Sciatic nerve (tissue), 2 donors: Measurements from ENCODE around the gene MAEA. TPM values are rescaled to one million over a fixed set of nuclear protein-coding genes. Genes with fewer than 3 reads are reported as not detected.

Experiments used
- ATAC-seq: fragments of 200-7000 bp; cut with Tn5 transposase; one replicate; pipeline ENCODE4 v1.9.1; 2020; ENCODE audit warnings: mild to moderate bottlenecking, moderate library complexity
- DNase-seq: peaks from one replicate; pipeline ENCODE4 v3.0.0-alpha.2; 2020; ENCODE audit warnings: low spot score
- intact Hi-C: fragments of 100-400 bp; cut with DNase I; formaldehyde crosslinking; loops from one replicate; pipeline ENCODE4 v1.14.2; 2022
- total RNA-seq: library from RNA; stranded (reverse); fragmentation: NEBNext Ultra II Directional; extraction: Animal tissue kit (Norgen Biotek cat#: 25700); gene quantifications from one replicate; pipeline ENCODE4 v1.2.1, GENCODE V29; 2021
- donor health status: DM: no; HTN: no; CAD: no.
- donor health status: DM: no; HTN: no; CAD: no.

Gene MAEA
- total RNA-seq, 1 donor from 2014 or later, result 68.6 TPM

DNA sequence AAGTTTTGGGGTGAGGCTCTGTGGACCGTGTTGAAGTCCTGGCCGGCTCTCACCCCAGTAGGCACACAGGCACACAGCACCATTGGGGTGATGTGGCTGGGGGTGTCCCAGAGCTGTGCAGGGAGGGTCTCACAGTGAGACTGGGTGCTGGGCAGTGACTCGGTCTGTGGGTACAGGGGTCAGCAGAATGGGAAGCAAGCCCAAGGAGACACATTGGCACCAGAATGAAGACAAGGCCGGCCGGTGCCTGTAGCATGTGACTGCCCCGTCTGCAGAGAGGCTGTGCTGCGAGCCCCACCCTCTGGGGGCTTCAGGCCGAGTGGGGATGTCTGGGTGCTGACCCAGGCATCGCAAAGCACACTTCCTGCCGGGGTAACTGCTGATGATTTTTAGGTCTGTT, 5.2 kb downstream of the MAEA start:
- intact Hi-C loops, result no loop called here
- DNase-seq (peak; percentile 36), ATAC-seq (no peak)

DNA sequence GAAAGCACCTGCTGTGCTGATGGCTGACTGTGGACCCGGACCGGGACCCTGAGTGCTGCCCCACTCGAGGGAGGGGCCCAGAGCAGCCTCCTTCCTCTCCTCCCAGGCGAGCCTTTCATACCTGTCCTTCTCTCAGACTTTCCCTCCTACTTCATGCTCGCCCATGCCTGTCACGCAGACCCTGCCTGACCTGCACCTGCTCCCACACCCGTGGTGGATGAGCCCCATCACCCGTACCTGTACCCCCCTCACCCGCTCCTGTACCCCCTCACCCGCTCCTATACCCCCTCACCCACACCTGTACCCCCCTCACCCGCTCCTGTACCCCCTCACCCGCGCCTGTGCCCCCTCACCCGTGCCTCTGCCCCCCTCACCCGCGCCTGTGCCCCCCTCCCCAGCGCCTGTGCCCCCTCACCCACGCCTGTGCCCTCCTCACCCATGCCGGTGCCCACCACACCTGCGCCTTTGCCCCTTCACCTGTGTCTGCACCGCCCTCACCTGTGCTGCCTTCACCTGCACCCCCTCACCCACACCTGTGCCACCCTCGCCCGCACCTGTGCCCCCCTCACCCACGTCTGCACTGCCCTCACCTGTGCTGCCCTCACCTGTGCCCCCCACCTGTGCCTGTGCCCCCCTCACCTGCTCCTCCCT, 5.8 kb downstream of the MAEA start:
- DNase-seq (peak; percentile 51), ATAC-seq (no peak)
- intact Hi-C loops, result no loop called here

DNA sequence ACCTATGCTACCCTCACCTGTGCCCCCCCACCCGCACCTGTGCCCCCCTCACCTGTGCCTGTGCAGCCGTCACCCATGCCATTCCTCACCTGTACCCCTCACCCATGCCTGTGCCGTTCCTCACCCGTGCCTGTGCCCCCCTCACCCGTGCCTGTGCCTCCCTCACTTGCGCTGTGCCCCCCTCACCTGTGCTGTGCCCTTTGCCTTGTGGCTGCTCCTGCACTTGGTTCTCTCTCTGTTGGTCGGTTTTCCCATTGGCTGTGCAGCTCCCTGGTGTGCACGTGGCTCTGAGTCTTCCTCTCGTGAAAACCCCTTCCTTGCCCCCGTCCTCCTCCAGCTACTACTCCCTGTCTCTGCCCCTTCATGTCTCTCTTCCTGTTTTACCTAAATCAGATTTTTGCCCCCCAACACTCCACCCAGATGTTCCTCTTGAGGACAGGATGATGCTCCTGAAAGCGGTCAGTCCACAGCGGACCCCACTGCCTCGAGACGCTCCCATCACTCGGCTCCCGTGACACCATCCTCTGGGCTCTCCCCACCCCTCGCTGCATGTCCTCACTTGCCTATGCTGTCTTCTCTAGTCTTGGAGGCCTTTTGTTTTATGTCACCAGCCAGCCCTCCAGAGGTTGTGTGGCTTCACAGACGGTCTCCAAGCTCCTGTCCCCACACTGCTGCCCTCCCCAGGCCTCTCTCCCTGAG, 6.8 kb downstream of the MAEA start:
- ATAC-seq (no peak), DNase-seq (peak; percentile 45)
- intact Hi-C loops, result no loop called here

DNA sequence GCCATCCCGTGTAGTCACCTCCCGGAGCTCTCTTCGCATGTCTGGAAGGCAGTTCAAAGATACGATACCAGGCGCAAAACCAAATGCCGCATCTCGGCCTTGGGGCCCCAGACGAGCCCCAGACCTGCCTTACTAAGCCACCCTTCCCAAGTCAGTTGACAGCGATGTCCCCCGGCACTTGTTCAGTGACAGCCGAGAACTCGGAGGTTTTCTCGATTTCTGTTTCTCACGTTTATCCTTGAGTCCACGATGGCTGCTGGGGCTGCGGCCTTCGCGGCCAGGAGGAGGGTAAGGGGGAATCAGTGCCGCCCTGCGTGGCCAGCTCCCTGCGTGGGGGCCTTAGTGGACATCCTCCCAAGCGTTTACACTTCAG, 7.3 kb downstream of the MAEA start:
- peak; percentile 44 for DNase-seq

DNA sequence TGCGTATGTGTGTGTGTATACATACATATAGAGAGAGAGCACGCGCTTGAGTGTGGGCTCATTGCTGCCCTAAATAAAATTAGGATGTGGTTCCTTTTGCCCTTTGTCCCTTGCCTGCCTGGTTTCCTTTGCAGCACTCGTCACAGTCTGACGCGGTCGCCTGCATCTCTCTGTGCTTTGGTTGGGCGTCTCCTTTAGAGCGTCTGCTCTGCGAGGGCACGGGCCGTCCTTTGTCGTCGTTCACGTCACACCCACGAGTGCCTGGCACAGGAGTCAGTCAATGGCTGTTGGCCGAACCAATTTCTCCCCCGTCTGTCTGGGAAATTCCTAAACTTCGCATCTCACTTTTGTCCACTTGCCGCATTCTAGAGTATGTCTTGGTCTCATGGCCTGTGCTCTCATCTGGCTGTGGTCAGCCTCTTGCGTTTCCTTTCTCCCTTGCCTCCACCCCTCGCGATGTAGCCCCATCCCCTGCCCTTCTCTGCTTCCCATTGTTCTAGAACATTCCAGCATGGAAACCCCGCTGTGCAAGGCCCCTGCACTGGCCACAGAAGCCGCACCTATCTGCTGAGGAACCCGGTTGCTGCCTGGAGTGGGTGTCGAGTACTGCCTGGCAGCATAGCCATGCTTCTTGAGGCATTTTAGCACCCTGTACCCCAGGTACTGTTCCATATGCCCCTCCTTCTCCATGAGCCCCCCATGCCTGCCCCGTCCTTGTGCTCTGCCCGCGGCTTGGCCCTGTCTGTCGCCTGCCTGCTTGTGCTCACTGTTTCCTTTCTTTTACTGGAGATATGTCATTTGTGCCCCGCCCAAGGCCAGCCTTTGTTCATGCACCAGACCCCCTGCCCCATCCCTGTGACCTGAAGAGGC, 8.0 kb downstream of the MAEA start:
- intact Hi-C loops, result no loop called here
- ATAC-seq (no peak), DNase-seq (peak; percentile 38)

More for the DNA sequence above, 7.3 kb downstream of the MAEA start:
- no peak for ATAC-seq
- intact Hi-C loops, result no loop called here

DNA sequence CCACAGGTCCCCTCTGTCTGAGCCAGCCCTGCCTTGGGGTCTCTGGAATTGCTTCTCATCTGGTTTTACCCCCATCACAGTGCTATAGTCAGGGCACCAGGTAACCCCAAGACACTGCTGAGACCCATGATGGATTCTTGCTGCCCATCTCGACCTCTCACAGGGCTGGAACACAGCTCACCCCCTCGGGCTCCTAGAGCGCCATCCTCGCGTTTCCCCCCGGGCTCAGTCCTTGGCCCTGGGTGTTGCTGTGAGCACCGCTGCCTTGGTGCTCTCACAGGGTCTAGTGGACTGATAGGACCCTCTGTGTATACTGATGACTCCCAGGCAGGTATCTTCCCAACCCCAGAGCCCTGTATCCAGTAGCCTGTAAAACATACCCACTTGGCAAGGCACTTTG, 8.8 kb downstream of the MAEA start:
- no peak for ATAC-seq
- DNase-seq, result peak; percentile 26
- intact Hi-C loops, result no loop called here

DNA sequence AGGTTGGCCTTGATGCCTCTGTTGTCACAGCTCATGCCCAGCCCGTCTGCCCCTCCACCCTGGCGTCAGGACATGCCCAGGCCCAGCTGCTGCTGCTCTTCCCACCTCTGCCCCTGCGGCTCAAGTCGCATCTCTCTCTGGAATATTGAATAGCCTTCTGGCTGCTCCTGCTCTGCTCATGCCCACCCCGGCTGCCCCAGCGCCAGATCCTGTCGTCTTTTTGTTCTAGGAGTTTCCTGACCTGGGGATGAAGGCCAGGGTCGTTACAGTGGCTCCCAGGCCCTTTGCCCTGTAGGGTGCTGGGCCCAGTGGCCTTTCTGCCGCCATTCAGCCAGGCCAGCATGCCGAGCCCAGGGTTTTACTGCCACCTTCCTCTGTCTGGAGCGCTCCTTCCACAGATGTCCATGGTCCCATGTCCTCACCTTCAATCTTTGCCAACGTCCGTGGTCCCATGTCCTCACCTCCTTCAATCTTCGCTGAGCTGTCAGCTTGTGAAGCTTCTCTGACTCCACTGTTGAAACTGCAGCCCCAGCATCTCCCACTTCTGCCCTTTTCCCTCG, 9.7 kb downstream of the MAEA start:
- DNase-seq (peak; percentile 34), ATAC-seq (no peak)
- intact Hi-C loops, result no loop called here

DNA sequence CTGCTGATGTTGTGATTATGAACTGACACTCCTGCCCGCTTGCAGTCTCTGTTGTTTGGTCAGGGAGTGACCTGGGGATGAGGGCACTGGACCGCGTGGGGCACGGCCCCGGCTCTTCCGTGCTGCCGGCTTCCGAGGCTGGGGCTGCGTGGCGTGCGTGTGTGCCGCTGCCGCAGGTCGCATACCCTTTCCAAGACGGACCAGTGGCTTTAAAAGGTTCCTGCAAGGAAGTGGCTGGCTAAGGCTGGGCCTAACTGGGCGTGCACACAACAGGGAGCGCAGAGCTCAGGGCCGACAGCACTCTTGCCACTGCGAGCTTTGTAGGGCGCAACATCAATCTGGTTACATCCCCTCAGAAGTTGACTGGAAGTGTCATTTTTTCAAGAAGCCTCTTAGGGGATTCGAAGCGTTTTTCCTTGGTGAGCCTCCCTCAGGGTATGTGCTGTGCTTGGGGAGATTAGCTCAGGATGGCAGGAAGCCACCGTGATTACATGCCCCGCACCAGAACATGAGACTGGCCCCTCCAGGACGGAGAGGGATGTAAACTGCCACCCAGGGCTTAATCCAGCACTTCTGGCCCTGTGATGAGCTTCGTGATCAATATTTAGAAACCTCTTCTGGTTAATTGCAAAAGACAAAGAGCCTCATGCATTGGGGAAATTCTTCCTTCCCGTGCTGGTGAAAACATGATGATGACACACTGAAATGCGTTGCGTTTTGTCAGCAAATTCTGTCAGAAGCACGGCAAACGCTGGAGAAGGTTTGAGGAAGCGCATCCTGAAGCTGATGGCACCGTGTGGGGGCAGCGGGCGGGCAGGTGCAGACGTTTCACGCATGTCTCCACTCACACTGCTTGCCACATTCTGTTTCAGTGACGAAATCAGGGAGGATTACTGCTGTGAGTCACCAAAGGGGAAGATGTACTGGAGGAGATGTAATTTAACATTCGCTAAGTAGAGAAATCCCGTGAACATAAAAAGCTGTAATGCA, 11.1 kb downstream of the MAEA start:
- DNase-seq, result no peak
- ATAC-seq, result peak; percentile 71
- intact Hi-C loops, result no loop called here

DNA sequence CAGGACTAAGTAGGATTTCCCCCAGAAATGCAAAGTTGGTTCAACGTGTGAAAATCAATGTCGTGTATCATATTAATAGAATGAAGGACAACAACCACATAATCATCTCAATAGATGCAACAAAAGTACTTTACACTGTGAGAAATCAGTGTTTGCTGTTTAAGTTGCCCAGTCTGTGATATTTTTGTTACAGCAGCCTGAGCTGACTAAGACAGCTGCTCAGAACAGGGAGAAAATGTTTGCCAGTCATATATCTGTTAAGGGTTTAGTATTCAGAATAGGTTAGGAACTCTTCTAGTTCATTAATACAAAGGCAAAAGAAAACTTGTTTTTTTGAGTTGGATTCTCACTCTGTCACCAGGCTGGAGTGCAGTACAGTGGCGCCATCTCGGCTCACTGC, 12.5 kb downstream of the MAEA start:
- intact Hi-C loops, result no loop called here

DNA sequence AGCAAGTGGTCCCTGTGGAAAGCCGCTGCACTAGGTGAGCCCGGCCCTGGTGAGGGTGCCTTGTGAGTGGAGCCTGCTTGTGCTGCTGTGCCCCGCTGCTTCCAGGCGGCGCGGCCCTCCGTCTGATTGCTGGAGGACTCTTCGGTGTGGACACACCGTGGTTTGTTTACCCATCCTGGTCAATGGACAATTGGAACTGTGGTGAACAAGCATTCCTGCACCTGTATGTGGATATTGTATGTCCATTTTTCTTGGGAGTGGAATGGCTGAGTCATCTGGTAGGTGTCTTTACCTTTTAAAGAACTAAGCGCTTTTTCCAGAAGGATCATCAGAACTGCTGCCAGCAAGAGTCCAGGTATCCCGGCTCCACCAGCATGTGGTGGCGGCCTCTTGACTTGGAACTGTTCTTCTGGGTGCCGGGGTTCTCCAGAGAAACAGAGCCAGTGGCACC, 15.6 kb downstream of the MAEA start:
- intact Hi-C loops, result no loop called here
- DNase-seq (no peak), ATAC-seq (no peak)

More for the DNA sequence above, 12.5 kb downstream of the MAEA start:
- ATAC-seq, result no peak
- no peak for DNase-seq

DNA sequence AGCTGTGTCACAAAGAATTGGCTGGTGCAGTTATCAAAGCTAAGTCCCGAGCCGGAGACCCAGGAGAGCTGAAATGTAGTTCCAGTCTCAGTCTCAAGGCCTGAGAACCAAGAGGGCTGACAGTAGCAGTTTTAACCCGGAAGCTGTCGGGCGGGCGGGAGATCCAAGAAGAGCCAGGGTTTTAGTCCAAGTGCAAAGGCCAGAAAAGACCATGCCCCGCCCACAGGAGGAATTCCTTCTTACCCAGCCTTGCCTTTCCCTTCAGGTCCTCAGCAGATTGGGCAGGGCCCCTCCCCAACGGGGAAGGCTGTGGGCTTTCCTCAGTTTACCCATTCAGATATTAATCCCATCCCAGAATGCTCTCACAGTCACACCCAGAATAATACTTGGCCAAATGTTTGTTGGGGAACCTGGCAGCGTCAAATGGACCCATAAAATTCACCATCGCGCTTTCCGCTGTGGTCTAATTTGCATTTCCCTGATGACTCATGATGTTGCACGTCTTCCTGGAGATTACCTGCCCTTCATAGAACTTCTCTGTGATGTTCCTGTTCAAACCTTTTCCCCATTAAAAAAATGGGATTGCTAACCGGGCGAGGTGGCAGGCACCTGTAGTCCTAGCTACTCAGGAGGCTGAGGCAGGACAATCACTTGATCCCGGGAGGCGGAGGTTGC, 16.2 kb downstream of the MAEA start:
- ATAC-seq, result no peak
- DNase-seq, result no peak
- intact Hi-C loops, result no loop called here

DNA sequence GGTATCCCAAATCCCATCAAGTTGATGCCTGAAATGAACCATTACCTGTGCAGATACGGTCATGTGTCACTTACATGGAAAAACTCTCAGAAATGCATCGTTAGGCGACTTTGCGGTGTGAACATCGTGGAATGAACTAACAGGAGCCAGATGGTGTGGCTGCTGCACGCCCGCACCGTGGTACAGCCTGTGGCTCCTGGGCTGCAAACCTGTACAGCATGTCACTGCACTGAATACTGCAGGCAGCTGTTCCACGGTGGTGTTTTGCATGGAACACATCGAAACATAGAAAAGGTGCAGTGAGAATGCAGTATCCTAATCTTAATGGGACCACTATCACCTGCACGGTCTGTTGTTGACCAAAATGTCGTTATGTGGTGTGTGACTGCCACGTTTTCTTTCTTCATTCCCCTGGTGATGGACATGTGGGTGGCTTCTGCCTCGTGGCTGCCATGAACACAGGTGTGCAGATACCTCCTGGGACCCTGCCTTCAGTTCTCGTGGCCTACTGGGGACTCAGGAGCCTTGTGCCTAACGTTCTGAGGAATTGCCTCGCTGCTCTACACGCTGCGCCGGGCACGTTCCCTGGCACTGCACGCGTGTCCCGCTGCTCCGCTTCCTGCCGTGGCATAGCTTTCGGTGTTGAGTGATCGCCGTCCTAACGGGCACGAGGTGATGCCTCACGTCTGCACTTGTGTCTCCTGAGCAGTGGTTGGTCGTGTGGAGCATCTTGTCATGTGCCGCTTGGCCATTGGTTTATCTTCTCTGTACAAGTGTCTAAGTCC, 18.5 kb downstream of the MAEA start:
- DNase-seq (no peak), ATAC-seq (no peak)
- intact Hi-C loops, result no loop called here

DNA sequence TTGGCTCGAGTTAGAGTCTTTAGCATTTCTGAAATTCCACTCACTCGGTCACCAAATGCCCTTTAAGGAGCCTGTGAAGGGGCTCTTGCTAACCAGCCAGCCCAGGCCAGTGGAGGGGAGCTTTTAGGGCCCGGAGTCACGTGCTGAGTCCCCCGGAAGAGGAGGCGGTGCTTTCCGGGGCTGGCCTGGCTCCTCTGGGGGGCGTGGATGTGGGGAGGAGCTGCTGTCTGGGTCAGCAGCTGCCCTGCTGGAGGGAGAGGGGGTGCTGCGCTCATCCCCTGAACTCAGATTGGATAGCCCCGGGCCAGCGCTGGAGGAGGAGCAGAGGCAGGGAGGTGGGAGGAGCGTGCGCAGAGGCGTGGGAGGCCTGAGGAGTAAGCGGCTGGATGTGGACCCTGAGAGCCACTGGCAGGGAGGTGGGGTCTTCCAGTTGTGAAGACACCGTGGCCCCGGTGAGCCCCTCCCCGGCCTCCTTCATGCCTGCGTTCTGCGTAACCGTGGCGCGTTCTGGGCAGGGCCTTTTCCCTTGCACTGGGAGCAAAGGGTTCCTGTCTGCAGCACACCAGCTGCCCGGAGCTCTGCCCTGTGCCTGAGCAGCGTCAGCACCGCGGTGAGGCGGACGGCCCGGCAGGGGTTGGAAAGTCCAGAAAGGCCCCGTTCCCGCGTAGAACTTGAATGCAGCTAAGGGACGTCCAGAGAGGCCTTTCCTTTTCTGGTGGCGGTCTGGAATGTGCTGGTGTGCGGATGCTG, 19.7 kb downstream of the MAEA start:
- DNase-seq (peak; percentile 95), ATAC-seq (peak; percentile 99)
- intact Hi-C loops, result no loop called here

DNA sequence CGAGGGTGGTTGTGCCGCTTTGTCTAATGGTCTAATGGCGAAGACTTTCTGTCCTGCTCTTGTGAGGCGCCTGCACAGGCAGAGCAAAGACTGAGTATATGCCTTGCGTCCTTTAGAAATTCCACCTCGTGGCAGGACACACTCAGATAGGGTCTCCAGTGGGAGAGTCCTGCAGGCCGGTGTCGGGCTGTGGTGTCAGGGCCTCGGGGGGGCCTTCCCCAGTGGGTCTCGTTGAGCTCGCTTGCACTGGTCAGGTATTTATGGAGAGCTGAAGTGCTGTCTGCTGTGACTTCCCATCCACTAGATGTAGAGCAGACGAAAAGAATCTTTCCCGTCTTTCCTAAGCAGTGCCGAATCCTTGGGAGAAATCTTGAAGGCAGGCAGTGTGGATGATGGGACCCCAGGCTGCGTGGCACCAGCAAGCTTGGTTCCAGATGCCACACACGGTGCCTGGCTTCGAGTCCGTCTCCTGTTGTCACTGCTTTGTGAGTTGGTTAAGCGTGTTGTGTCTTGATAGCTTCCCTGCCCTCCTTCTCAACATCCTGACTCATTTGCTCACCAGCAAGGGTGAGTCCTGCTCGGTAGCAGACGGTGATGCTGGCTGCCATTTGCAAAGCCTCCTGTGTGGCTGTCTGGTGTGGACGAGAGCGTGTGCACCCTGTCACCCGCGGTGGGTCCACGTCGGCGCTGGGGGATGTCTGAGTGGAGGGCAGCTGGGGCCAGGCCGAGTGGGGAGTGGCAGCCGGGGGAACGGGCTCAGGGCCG, 20.5 kb downstream of the MAEA start:
- no peak for ATAC-seq
- intact Hi-C loops, result no loop called here
- DNase-seq, result no peak

DNA sequence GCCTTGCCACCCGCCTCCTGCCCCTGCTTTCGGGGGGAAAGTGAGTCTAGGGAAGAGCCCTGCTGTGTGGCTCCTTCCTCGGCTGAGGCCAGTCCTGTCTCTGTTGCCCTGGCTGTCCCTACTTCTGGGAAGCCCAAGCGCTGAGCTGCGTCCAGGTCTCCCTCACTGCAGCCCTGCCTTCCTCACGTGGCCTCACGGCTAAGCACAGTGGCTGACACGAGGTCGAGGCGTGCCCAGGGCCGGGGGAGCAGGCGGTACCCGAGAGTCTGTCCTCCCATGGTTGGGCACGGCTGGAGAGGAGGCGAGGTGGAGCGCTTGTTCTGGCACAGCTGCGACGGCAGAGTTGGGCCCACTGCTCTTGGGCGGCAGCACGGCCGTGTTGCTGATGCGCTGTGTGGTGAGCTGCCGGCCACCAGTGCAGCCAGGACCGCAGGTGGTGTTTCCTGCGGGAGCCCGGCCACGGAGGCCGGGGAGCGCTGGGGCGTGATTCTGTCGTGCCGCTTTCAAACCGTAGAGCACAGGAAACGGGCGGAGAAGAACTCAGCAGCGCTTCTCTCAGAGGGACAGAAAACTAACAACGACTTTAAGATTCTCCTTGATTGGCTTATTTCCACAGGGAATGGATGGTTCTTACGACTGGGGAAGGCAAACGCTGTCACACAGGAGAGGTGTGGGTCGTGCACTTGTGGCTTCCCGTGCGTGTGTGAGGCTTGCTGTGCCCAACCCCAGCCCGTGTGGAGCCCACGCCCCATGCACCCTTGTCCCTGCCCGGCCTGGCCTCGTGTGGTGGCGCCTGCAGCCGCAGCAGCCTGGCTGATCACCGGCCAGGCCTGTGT, 21.3 kb downstream of the MAEA start:
- DNase-seq (no peak), ATAC-seq (no peak)
- intact Hi-C loops, result no loop called here
